ENCODE data around the gene MPHOSPH8.
"Not testable (repeated sequence)": the region's sequence is repeated elsewhere in the genome, so short reads cannot be mapped to it uniquely, and the experiment has no call there.

MPHOSPH8 gene

DNA sequence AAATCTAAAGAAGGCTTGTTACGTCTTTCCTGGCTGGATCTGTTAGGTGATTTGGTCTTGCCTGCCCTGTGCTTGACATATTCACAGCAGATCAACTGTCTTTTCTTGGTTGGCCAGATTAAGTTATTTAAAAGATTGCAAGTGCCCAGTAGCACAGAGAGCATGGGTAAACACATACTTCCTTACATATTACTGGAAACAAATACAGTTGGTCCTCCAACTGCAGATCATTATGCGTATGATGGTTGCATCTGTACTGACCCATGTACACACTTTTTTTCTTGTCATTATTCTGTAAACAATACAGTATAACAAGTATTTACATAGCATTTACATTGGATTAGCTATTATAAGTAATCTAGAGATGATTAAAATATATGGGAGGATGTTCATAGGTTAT, 9.2 kb upstream of the MPHOSPH8 start:
- no peak overlapping the region for H3K4me3 ChIP-seq (replicated peaks; ENCODE audit: low read depth, low read length)
- no peak for DNase-seq (ENCODE audit: low read depth)
- TF ChIP-seq CTCF (IDR thresholded peaks at IDR 0.05; ENCODE audit: low read length, missing control alignments) = no peak

DNA sequence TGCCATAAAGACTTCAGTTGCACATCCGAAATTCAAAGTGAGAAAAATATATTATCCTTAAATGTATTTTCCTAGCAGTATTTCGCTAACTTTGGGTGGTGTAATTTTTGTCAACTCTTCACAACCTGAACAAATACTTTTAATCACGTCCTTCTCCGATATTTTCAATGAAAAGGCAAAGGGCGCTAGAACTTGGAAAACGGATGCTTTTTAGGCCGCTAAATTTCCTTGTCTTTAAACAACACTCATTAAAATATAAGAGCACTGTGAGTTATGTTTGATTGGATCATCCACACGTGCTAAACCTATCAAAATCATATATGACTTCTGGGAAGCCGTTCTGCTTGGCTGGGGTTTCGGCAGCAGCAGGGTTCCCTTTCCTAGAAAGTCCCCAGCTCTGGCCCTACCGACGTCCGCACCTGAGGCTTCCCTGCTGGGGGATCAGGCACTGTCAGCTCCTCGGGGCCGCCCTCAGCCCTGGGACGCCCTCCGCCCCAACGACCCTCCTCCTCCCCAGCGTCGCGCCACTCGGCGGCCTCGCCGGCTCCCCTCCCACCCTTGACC, 462 bp upstream of the MPHOSPH8 start:
- no peak for DNase-seq (ENCODE audit: low read depth)
- no peak for TF ChIP-seq CTCF (IDR thresholded peaks at IDR 0.05; ENCODE audit: low read length, missing control alignments)
- H3K4me3 ChIP-seq (replicated peaks; ENCODE audit: low read depth, low read length) = peak overlapping the region; percentile 78

DNA sequence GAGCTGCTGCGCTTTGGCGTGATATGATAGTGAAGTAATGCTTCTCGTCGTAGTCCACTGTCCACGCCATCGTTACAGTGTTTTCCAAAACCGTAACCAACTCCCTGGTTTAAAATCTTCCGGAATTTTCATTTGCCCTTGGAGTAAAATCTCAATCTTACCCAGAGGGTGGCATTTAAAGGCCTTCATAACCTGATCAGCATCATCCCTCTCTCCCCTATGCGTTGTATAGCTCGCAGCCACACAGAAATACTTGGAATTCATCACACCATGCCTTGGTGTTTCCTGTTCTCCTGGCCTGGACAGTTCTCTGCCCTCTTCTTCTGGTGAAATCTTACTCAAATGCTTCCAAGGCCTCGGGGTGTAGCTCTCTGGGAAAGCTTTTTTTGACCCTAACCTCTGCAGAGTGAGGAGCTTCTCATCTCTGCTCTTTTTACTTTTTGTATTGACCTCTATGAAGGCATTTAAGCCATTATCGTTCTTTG, 839 bp downstream of the MPHOSPH8 start:
- H3K4me3 ChIP-seq (replicated peaks; ENCODE audit: low read depth, low read length) = peak overlapping the region; percentile 78
- no peak for TF ChIP-seq CTCF (IDR thresholded peaks at IDR 0.05; ENCODE audit: low read length, missing control alignments)
- peak; percentile 46 for DNase-seq (ENCODE audit: low read depth)

DNA sequence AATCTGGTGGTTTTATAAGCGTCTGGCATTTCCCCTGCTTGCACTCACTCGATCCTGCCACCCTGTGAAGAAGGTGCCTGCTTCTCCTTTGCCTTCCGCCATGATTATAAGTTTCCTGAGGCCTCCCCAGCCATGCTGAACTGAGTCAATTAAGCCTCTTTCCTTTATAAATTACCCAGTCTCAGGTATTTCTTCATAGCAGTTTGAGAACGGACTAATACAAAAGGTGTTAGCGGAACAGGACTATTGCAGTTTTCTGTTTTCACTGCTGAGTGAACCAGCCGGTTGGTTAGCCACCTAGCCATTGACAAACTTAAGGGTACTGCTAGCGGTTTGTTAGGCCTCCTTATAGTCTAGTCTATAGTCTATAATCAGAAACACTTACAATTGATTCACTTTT, 2.5 kb downstream of the MPHOSPH8 start:
- not testable (repeated sequence) for H3K4me3 ChIP-seq (replicated peaks; ENCODE audit: low read depth, low read length); DNase-seq (ENCODE audit: low read depth)

- TF ChIP-seq CTCF (IDR thresholded peaks at IDR 0.05; ENCODE audit: low read length, missing control alignments) = no peak
- no peak for DNase-seq (ENCODE audit: low read depth)
These were observed 10.2 kb downstream of the MPHOSPH8 start for GRCh38 chr13:19643652-19644051.

GRCh38 chr13:19645000-19645399, 11.5 kb downstream of the MPHOSPH8 start:
- no peak for DNase-seq (ENCODE audit: low read depth)
- TF ChIP-seq CTCF (IDR thresholded peaks at IDR 0.05; ENCODE audit: low read length, missing control alignments) = no peak
- H3K4me3 ChIP-seq (replicated peaks; ENCODE audit: low read depth, low read length) = no peak overlapping the region

More at GRCh38 chr13:19643652-19644051, 10.2 kb downstream of the MPHOSPH8 start:
- H3K4me3 ChIP-seq (replicated peaks; ENCODE audit: low read depth, low read length) = no peak overlapping the region

- no peak for DNase-seq (ENCODE audit: low read depth)
- TF ChIP-seq CTCF (IDR thresholded peaks at IDR 0.05; ENCODE audit: low read length, missing control alignments) = no peak
- H3K4me3 ChIP-seq (replicated peaks; ENCODE audit: low read depth, low read length) = no peak overlapping the region
These were observed 12.6 kb downstream of the MPHOSPH8 start for GRCh38 chr13:19646063-19646462.

Measured in fibroblast of pulmonary artery (primary cell).